Heart left ventricle (tissue), 13 donors: ENCODE measurements around the gene DEFB125.

Experiments used
- POLR2A ChIP-seq, 2 donors: fragments of 450-650 bp; IDR thresholded peaks; one replicate each; pipeline ENCODE4 v1.6.1; 2017; ENCODE audit warnings: antibody characterized with exemption in 2 of 2, mild to moderate bottlenecking in 2 of 2, moderate library complexity in 2 of 2
- TF ChIP-seq, protein P1 (sequence below), 12 donors: fragments of 200-600 bp; sonication (generic) in 4 of 12; IDR thresholded peaks; one replicate each; pipeline versions ENCODE4 v1.5.0 to v1.8.0; 2018 to 2022; ENCODE audit warnings: antibody characterized with exemption in 12 of 12, mild to moderate bottlenecking in 5 of 12
- donor health status: ischemic (EF 13 %, LVEDD 7.1; RV severe dilation, severe dysfunction).
- donor health status: DM: no; HTN: yes; CAD: no.
- donor health status: DM: no; HTN: no; CAD: no.
- donor health status: ischemic (EF 25% LVEDD 6.9; RV normal size, moderate dysfunction).
- donor health status: ischemic (EF 25% LVEDD 5.7; RV mildly dilated, moderate dysfunction).
- donor health status: ischemic (EF 35%, LVEDD 5.7; RV mildly dilated, moderate dysfunction).
- donor health status: nonischemic (EF 11% LVEDD 7.7; RV severe dilation, severe dysfunction).
- donor health status: DM: yes; HTN: yes; CAD: no.
- donor health status: PGD.
- donor health status: ischemic (EF 29% LVEDD 5.4; RV normal size, mild dysfunction).
- donor health status: nonischemic (EF 23%, LVEDD 6.1; RV moderate dilation, normal function).

GRCh38 chr20:103456-103855 lies 16.0 kb downstream of the DEFB125 start:
- no peak for TF ChIP-seq POLR2A (IDR thresholded peaks at IDR 0.05)
- TF ChIP-seq, protein P1, sequence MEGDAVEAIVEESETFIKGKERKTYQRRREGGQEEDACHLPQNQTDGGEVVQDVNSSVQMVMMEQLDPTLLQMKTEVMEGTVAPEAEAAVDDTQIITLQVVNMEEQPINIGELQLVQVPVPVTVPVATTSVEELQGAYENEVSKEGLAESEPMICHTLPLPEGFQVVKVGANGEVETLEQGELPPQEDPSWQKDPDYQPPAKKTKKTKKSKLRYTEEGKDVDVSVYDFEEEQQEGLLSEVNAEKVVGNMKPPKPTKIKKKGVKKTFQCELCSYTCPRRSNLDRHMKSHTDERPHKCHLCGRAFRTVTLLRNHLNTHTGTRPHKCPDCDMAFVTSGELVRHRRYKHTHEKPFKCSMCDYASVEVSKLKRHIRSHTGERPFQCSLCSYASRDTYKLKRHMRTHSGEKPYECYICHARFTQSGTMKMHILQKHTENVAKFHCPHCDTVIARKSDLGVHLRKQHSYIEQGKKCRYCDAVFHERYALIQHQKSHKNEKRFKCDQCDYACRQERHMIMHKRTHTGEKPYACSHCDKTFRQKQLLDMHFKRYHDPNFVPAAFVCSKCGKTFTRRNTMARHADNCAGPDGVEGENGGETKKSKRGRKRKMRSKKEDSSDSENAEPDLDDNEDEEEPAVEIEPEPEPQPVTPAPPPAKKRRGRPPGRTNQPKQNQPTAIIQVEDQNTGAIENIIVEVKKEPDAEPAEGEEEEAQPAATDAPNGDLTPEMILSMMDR (IDR thresholded peaks at IDR 0.05) = no peak
